Lower lobe of right lung (tissue), 2 donors: Measurements from ENCODE around the gene NRARP. TPM values are rescaled to one million over a fixed set of nuclear protein-coding genes. Genes with fewer than 3 reads are reported as not detected.

ENCODE experiments used
- ATAC-seq, 2 donors: fragments of 200-7000 bp; cut with Tn5 transposase; one replicate each; pipeline ENCODE4 v1.9.1; 2020 to 2022; ENCODE audit warnings: mild to moderate bottlenecking in 2 of 2, moderate library complexity in 2 of 2
- DNase-seq: peaks from one replicate; pipeline ENCODE4 v3.0.0-alpha.2; 2020
- H3K27ac ChIP-seq: fragments of 200-600 bp; one replicate; pipeline ENCODE4 v1.8.0; 2022
- H3K27me3 ChIP-seq: fragments of 200-600 bp; one replicate; pipeline ENCODE4 v1.8.0; 2022; ENCODE audit warnings: low read depth
- H3K36me3 ChIP-seq: fragments of 200-600 bp; one replicate; pipeline ENCODE4 v1.8.0; 2022; ENCODE audit warnings: mild to moderate bottlenecking
- H3K4me1 ChIP-seq: fragments of 200-600 bp; one replicate; pipeline ENCODE4 v1.8.0; 2022
- H3K4me3 ChIP-seq: fragments of 200-600 bp; one replicate; pipeline ENCODE4 v1.8.0; 2022; ENCODE audit warnings: mild to moderate bottlenecking
- H3K9me3 ChIP-seq: fragments of 200-600 bp; one replicate; pipeline ENCODE4 v1.8.0; 2022
- intact Hi-C: fragments of 100-400 bp; cut with DNase I; formaldehyde crosslinking; loops from one replicate; pipeline ENCODE4 v1.11.0; 2022
- total RNA-seq: library from RNA; stranded (reverse); fragmentation: NEBNext Ultra II Directional; extraction: Animal tissue kit (Norgen Biotek cat#: 25700); gene quantifications from one replicate; pipeline ENCODE4 v1.2.1, GENCODE V29; 2021
- TF ChIP-seq, protein P1 (sequence below): fragments of 200-600 bp; IDR thresholded peaks from one replicate; pipeline ENCODE4 v1.8.0; 2022; ENCODE audit warnings: antibody characterized with exemption, mild to moderate bottlenecking
- donor health status: DM: no; HTN: yes; CAD: no; lungs with severe emphysema.

The NRARP gene
- total RNA-seq, 1 donor from 2014 or later = 6.5 TPM

DNA sequence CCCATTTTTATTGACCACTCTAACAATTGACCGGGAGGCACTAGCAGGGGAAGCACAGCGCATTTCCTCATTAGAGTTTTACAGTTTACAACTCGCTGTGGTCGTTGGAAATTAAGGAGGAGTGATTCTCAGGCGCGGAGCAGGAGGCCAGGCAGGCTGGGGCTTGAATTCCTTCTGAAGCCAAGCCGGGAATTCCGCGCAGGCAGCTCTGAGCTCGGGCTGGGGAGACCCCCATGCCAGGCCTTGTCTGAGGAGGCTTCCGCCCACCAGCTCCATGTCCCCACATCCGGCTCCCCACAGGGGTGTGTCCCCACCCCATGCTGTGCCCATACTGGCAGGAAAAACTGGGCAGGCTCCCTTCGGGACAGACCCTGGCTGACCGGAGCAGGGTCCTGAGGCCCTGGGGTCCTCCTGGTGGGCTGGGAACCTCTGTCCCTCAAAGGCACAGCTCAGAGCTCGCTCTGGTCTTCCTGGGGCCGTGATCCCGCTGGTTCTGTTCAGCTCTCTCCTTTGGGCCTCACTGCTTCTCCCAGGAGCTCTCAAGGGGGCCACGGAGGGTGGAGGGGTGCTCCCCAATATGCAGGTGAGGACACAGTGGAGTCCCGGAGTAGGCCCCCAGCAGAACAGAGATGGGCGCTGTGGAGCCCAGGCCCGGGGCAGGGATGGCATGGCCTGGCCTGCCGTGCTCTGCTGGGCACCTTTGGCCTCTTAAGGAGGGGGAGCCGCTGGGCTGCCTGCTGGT, 1.3 kb upstream of the NRARP start:
- peaks cover 67% of the 10 kb centered on the region for H3K4me1 ChIP-seq
- intact Hi-C loops = no loop called here
- DNase-seq = peak; percentile 47
- no peaks in the 10 kb centered on the region for H3K9me3 ChIP-seq
- no peak for ATAC-seq
- TF ChIP-seq, protein P1, sequence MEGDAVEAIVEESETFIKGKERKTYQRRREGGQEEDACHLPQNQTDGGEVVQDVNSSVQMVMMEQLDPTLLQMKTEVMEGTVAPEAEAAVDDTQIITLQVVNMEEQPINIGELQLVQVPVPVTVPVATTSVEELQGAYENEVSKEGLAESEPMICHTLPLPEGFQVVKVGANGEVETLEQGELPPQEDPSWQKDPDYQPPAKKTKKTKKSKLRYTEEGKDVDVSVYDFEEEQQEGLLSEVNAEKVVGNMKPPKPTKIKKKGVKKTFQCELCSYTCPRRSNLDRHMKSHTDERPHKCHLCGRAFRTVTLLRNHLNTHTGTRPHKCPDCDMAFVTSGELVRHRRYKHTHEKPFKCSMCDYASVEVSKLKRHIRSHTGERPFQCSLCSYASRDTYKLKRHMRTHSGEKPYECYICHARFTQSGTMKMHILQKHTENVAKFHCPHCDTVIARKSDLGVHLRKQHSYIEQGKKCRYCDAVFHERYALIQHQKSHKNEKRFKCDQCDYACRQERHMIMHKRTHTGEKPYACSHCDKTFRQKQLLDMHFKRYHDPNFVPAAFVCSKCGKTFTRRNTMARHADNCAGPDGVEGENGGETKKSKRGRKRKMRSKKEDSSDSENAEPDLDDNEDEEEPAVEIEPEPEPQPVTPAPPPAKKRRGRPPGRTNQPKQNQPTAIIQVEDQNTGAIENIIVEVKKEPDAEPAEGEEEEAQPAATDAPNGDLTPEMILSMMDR = no peak
- peak overlapping the region; percentile 55 for H3K4me3 ChIP-seq
- H3K36me3 ChIP-seq = no peaks in the 10 kb centered on the region
- peak overlapping the region; percentile 73 for H3K27ac ChIP-seq
- peaks cover 41% of the 10 kb centered on the region for H3K27me3 ChIP-seq

DNA sequence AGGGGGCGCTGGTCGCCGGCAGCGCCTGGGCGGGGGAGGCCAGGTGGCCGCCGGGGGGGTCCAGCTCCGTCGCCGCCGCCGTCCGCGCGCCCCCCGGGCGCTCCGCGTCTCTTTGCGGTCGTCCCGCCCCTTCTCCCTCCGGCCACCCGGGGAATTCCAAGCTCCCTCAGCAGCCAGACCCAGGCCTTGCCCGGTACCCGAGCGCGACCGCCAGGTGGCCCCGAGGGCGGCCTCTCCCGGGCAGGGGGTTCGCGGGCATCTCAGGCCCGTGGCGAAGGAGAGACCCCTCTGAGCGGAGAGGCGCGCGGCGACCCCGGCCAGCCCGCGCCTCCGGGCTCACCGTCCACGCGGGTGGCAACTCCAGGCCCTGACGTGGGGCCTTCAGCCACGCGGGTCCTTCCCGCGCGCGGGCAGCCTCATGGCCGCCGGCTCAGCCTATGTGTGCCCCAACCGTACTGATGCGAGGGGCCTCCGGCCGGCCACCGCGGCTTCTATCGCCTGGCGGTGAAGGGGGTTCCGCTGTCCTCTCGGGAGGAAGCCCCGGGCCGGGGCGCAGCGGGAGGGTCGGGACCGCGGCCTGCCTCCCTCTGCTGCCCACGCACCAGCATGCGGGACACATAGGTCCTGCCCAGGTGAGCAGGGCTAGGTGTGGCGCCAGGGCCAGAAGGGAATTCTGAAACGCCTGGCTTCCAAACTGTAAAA, 529 bp upstream of the NRARP start:
- ATAC-seq = peak; percentile 40 to 52
- peaks cover 69% of the 10 kb centered on the region for H3K4me1 ChIP-seq
- peak; percentile 78 for DNase-seq
- TF ChIP-seq, protein P1 = peak; percentile 53
- peaks cover 41% of the 10 kb centered on the region for H3K27me3 ChIP-seq
- H3K36me3 ChIP-seq = no peaks in the 10 kb centered on the region
- H3K4me3 ChIP-seq = peak overlapping the region; percentile 55
- H3K9me3 ChIP-seq = no peaks in the 10 kb centered on the region
- H3K27ac ChIP-seq = peak overlapping the region; percentile 73
- intact Hi-C loops = no loop called here

- ATAC-seq (peak in 1 of 2 donors; percentile 11), DNase-seq (peak; percentile 58)
- no peaks in the 10 kb centered on the region for H3K9me3 ChIP-seq
- no peaks in the 10 kb centered on the region for H3K36me3 ChIP-seq
- peaks cover 68% of the 10 kb centered on the region for H3K4me1 ChIP-seq
- intact Hi-C loops = no loop called here
- TF ChIP-seq, protein P1 = peak; percentile 7
- peaks cover 46% of the 10 kb centered on the region for H3K27me3 ChIP-seq
- peak overlapping the region; percentile 63 for H3K4me3 ChIP-seq
- H3K27ac ChIP-seq = peak overlapping the region; percentile 77
Measured at GRCh38 chr9:137301081-137301947, 757 bp downstream of the NRARP start.

DNA sequence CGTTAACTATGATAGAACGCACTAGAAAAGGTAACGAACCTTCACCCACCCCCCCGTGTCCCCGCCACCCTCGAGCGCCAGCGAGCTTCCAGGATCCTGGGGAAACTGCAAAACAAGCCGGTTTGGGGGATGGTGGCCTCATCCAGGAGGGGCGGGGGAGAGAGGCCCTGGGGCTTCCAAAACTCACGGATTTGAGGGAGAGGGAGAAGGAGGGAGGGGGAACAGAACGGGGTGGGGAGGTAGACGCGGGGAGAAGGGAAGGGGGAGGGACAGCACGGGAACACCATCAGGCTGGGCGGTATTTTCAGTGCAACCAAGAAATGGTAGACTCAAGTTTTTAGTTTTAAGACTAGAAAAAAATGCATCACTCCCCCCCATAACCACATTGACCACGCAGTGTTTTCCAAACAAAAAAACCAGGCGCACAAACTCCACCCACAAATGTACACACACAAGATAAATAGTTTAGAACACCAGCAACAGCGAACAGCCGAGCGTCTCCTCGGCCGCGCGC, 1.4 kb downstream of the NRARP start:
- TF ChIP-seq, protein P1 = no peak
- Histone ChIP-seq H3K9me3 (no peaks in the 10 kb centered on the region), H3K36me3 (no peaks in the 10 kb centered on the region), H3K27me3 (peaks cover 43% of the 10 kb centered on the region), H3K27ac (peak overlapping the region; percentile 77), H3K4me3 (peak overlapping the region; percentile 63), H3K4me1 (peaks cover 63% of the 10 kb centered on the region)
- intact Hi-C loops = no loop called here
- DNase-seq (no peak), ATAC-seq (no peak)

DNA sequence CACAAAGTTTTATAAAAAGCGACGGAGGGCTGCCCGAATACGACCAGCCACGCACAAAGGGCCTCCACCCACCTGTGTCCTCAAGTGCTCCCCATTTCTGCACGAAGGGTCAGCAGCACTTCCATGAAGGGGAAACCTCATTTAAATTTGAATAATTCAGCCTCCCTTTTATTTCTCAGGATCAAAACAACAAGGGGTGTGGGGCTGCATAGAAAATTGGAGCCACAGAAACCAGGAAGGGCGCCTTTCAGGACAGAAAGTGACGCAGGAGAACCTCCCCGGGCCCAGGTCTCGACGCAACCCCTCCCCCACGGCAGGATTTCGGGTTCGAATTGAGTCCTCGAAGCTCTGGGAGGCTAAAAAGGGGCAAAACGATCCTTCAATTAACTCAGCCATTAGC, 2.1 kb downstream of the NRARP start:
- Histone ChIP-seq H3K27ac (peak overlapping the region; percentile 77), H3K4me1 (peaks cover 59% of the 10 kb centered on the region), H3K9me3 (no peaks in the 10 kb centered on the region), H3K4me3 (peak overlapping the region; percentile 63), H3K36me3 (no peaks in the 10 kb centered on the region), H3K27me3 (peaks cover 45% of the 10 kb centered on the region)
- TF ChIP-seq, protein P1 = no peak
- intact Hi-C loops = no loop called here
- ATAC-seq = no peak
- DNase-seq = no peak
